ENCODE results near the gene PRKG1. TPM values are rescaled to one million over a fixed set of nuclear protein-coding genes. Genes with fewer than 3 reads are reported as not detected.

Gene PRKG1
- polyA plus RNA-seq, 1 donor (not counting 4 experiments of a cell fraction or from before 2014, with no cell fraction given), result 0.24 TPM

GRCh38 chr10:52212062-52212461 is 1137.8 kb downstream of the PRKG1 start:
- TF ChIP-seq, protein P1, sequence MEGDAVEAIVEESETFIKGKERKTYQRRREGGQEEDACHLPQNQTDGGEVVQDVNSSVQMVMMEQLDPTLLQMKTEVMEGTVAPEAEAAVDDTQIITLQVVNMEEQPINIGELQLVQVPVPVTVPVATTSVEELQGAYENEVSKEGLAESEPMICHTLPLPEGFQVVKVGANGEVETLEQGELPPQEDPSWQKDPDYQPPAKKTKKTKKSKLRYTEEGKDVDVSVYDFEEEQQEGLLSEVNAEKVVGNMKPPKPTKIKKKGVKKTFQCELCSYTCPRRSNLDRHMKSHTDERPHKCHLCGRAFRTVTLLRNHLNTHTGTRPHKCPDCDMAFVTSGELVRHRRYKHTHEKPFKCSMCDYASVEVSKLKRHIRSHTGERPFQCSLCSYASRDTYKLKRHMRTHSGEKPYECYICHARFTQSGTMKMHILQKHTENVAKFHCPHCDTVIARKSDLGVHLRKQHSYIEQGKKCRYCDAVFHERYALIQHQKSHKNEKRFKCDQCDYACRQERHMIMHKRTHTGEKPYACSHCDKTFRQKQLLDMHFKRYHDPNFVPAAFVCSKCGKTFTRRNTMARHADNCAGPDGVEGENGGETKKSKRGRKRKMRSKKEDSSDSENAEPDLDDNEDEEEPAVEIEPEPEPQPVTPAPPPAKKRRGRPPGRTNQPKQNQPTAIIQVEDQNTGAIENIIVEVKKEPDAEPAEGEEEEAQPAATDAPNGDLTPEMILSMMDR (optimal IDR thresholded peaks at IDR 0.05 in 1 of 3, IDR thresholded peaks at IDR 0.05 in 1 of 3, conservative IDR thresholded peaks at IDR 0.05 in 1 of 3; ENCODE audit: extremely low read depth in 1 of 3, insufficient read depth in 2 of 3, low read length in 3 of 3), result no peak
- no peak for TF ChIP-seq EZH2 (IDR thresholded peaks at IDR 0.05; ENCODE audit: low read length)
- Histone ChIP-seq H3K9me1 (ENCODE audit: control insufficient read depth, extremely low read depth, insufficient read depth, low read length) (no peaks in the 10 kb centered on the region), H3K4me1 (ENCODE audit: control insufficient read depth, extremely low read depth, insufficient read depth, low read length) (no peaks in the 10 kb centered on the region), H4K20me1 (ENCODE audit: control insufficient read depth, extremely low read depth, insufficient read depth, low read length) (no peaks in the 10 kb centered on the region), H3K4me3 (ENCODE audit: control insufficient read depth in 2 of 3, extremely low read depth in 1 of 3, insufficient read depth in 2 of 3, low read depth in 1 of 3, low read length in 3 of 3) (no peak overlapping the region), H3K79me2 (ENCODE audit: control insufficient read depth, insufficient read depth, low read length) (no peaks in the 10 kb centered on the region), H3K27me3 (ENCODE audit: control insufficient read depth, extremely low read depth, insufficient read depth, low read length) (no peaks in the 10 kb centered on the region), H3K9me3 (ENCODE audit: control insufficient read depth, low read depth, low read length) (no peaks in the 10 kb centered on the region), H3K9ac (ENCODE audit: control insufficient read depth, extremely low read depth, insufficient read depth, low read length) (no peak overlapping the region), H3K36me3 (ENCODE audit: control insufficient read depth in 2 of 2, extremely low read depth in 1 of 2, insufficient read depth in 2 of 2, low read length in 2 of 2) (no peaks in the 10 kb centered on the region), H2AFZ (ENCODE audit: control insufficient read depth, low read length) (no peak overlapping the region), H3K4me2 (ENCODE audit: control insufficient read depth, extremely low read depth, insufficient read depth, low read depth, low read length) (no peak overlapping the region), H3K27ac (ENCODE audit: control insufficient read depth, insufficient read depth, low read length) (no peak overlapping the region)
- dilution Hi-C loops (cut with MboI; ENCODE audit: extremely low pct_ligation_motif_present, low sequenced_read_pairs), result loop anchor here (25.0 kb wide), 1 partner anchor 225 kb away; no protein-coding TSS in a partner anchor
- DNase-seq (ENCODE audit: low read depth, low spot score) (no peak), FAIRE-seq (no peak)

DNA sequence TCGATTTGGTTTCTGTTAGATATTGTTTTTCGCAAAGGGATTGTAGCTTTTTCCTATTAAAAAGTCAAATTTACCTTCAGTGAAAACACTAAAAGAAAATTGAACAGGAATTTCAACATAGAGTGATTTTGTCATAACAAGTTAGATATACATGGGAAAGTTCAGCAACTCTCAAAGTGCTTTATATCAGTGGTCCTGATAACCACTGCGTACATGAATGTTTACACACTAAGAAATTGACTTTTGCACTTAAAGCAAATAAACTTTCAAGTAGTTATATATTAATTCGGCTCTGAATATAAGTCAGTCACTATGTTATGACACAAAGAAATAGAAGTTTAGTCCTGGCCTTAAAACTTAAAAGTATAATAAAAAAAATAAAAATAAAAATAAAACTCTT is 1138.5 kb downstream of the PRKG1 start:
- H3K4me3 ChIP-seq (ENCODE audit: control insufficient read depth in 2 of 3, extremely low read depth in 1 of 3, insufficient read depth in 2 of 3, low read depth in 1 of 3, low read length in 3 of 3), result no peak overlapping the region
- no peak for DNase-seq (ENCODE audit: low read depth, low spot score)
- no peaks in the 10 kb centered on the region for H3K36me3 ChIP-seq (ENCODE audit: control insufficient read depth in 2 of 2, extremely low read depth in 1 of 2, insufficient read depth in 2 of 2, low read length in 2 of 2)
- no peaks in the 10 kb centered on the region for H3K4me1 ChIP-seq (ENCODE audit: control insufficient read depth, extremely low read depth, insufficient read depth, low read length)
- no peak overlapping the region for H2AFZ ChIP-seq (ENCODE audit: control insufficient read depth, low read length)
- FAIRE-seq, result no peak
- H3K9me1 ChIP-seq (ENCODE audit: control insufficient read depth, extremely low read depth, insufficient read depth, low read length), result no peaks in the 10 kb centered on the region
- no peak overlapping the region for H3K4me2 ChIP-seq (ENCODE audit: control insufficient read depth, extremely low read depth, insufficient read depth, low read depth, low read length)
- no peak overlapping the region for H3K27ac ChIP-seq (ENCODE audit: control insufficient read depth, insufficient read depth, low read length)
- TF ChIP-seq, protein P1 (optimal IDR thresholded peaks at IDR 0.05 in 1 of 3, IDR thresholded peaks at IDR 0.05 in 1 of 3, conservative IDR thresholded peaks at IDR 0.05 in 1 of 3; ENCODE audit: extremely low read depth in 1 of 3, insufficient read depth in 2 of 3, low read length in 3 of 3), result no peak
- TF ChIP-seq EZH2 (IDR thresholded peaks at IDR 0.05; ENCODE audit: low read length), result no peak
- no peaks in the 10 kb centered on the region for H3K9me3 ChIP-seq (ENCODE audit: control insufficient read depth, low read depth, low read length)
- H3K27me3 ChIP-seq (ENCODE audit: control insufficient read depth, extremely low read depth, insufficient read depth, low read length), result no peaks in the 10 kb centered on the region
- dilution Hi-C loops (cut with MboI; ENCODE audit: extremely low pct_ligation_motif_present, low sequenced_read_pairs), result loop anchor here (25.0 kb wide), 1 partner anchor 226 kb away; no protein-coding TSS in a partner anchor
- H4K20me1 ChIP-seq (ENCODE audit: control insufficient read depth, extremely low read depth, insufficient read depth, low read length), result no peaks in the 10 kb centered on the region
- H3K79me2 ChIP-seq (ENCODE audit: control insufficient read depth, insufficient read depth, low read length), result no peaks in the 10 kb centered on the region
- H3K9ac ChIP-seq (ENCODE audit: control insufficient read depth, extremely low read depth, insufficient read depth, low read length), result no peak overlapping the region

All from keratinocyte (primary cell).